CD14-positive monocyte (primary cell): ENCODE data around the gene LZTR1. TPM values are rescaled to one million over a fixed set of nuclear protein-coding genes. Genes with fewer than 3 reads are reported as not detected.
"Not testable (repeated sequence)": the region's sequence is repeated elsewhere in the genome, so short reads cannot be mapped to it uniquely, and the experiment has no call there.

Source experiments
- DNase-seq, 3 donors: peaks; one replicate each; pipeline ENCODE4 v3.0.0-alpha.2; 2011 to 2022
- H2AFZ ChIP-seq: 2 replicates; pipeline ENCODE4 v1.6.0; 2012; ENCODE audit warnings: mild to moderate bottlenecking, low read depth, low read length, inconsistent platforms; ENCODE audit not compliant: insufficient read depth, poor library complexity, severe bottlenecking
- H3K27ac ChIP-seq, 2 donors: 1 replicate in 1 of 2; 2 replicates in 1 of 2; pipeline ENCODE4 v1.5.1; 2012 to 2013; ENCODE audit warnings: low read length in 2 of 2, control low read depth in 1 of 2, inconsistent platforms in 1 of 2, low read depth in 1 of 2, mild to moderate bottlenecking in 1 of 2
- H3K27me3 ChIP-seq, 2 donors: one replicate each; pipeline versions ENCODE4 v1.6.0 to v1.6.1; 2011 to 2013; ENCODE audit warnings: low read length in 2 of 2; ENCODE audit not compliant: control insufficient read depth in 2 of 2, insufficient read depth in 2 of 2
- H3K36me3 ChIP-seq, 2 donors: replicated peaks in 1 of 2; 1 replicate in 1 of 2; 2 replicates in 1 of 2; pipeline versions ENCODE4 v1.5.1 to v1.6.1; 2012 to 2013; ENCODE audit warnings: low read length in 2 of 2, control low read depth in 1 of 2, inconsistent platforms in 1 of 2, mild to moderate bottlenecking in 1 of 2; ENCODE audit not compliant: insufficient read depth in 2 of 2, control insufficient read depth in 1 of 2
- H3K4me1 ChIP-seq, 2 donors: 1 replicate in 1 of 2; 2 replicates in 1 of 2; pipeline versions ENCODE4 v1.5.1 to v1.6.1; 2012 to 2013; ENCODE audit warnings: low read length in 2 of 2, control low read depth in 1 of 2, inconsistent platforms in 1 of 2, mild to moderate bottlenecking in 1 of 2, moderate library complexity in 1 of 2; ENCODE audit not compliant: insufficient read depth in 2 of 2, control insufficient read depth in 1 of 2
- H3K4me2 ChIP-seq: replicated peaks from 2 replicates; pipeline ENCODE3; 2012; ENCODE audit warnings: low read length, moderate library complexity, mild to moderate bottlenecking; ENCODE audit not compliant: poor library complexity, severe bottlenecking; ENCODE audit errors: extremely low read depth
- H3K4me3 ChIP-seq, 3 experiments: fragments of 200-600 bp in 1 of 3; sonication (generic) in 1 of 3; replicated peaks in 1 of 3; 1 replicate in 2 of 3; 2 replicates in 1 of 3; pipeline ENCODE4 v1.5.1; 2011 to 2013; ENCODE audit warnings: low read length in 3 of 3, mild to moderate bottlenecking in 3 of 3, control low read depth in 2 of 3, low read depth in 2 of 3, inconsistent platforms in 1 of 3, moderate library complexity in 1 of 3
- H3K79me2 ChIP-seq: 2 replicates; pipeline ENCODE4 v1.6.0; 2012; ENCODE audit warnings: mild to moderate bottlenecking, control low read depth, inconsistent platforms, low read length, moderate library complexity; ENCODE audit not compliant: insufficient read depth
- H3K9ac ChIP-seq: 2 replicates; pipeline ENCODE4 v1.6.0; 2017; ENCODE audit warnings: low read length, mild to moderate bottlenecking; ENCODE audit not compliant: insufficient read depth, poor library complexity, severe bottlenecking
- H3K9me3 ChIP-seq, 2 donors: replicated peaks in 1 of 2; 1 replicate in 1 of 2; 2 replicates in 1 of 2; pipeline versions ENCODE4 v1.5.1 to v1.6.1; 2012 to 2013; ENCODE audit warnings: low read length in 2 of 2, control low read depth in 1 of 2; ENCODE audit not compliant: control insufficient read depth in 1 of 2, insufficient read depth in 1 of 2
- H4K20me1 ChIP-seq: 2 replicates; pipeline ENCODE4 v1.6.0; 2012; ENCODE audit warnings: mild to moderate bottlenecking, low read length, control low read depth, moderate library complexity; ENCODE audit not compliant: insufficient read depth
- H3K27ac Mint-ChIP-seq, 7 donors: one replicate each; pipeline ENCODE4 v1.8.0; 2020; ENCODE audit warnings: mild to moderate bottlenecking in 7 of 7, mixed read lengths in 7 of 7, moderate library complexity in 6 of 7, inconsistent platforms in 2 of 7
- H3K27me3 Mint-ChIP-seq, 3 donors: one replicate each; pipeline ENCODE4 v1.8.0; 2021 to 2022; ENCODE audit warnings: low read depth in 3 of 3, mild to moderate bottlenecking in 3 of 3, mixed read lengths in 3 of 3, moderate library complexity in 3 of 3, inconsistent platforms in 1 of 3
- H3K36me3 Mint-ChIP-seq, 2 donors: one replicate each; pipeline ENCODE4 v1.8.0; 2020; ENCODE audit warnings: mixed read lengths in 2 of 2, inconsistent platforms in 1 of 2, mild to moderate bottlenecking in 1 of 2
- H3K4me1 Mint-ChIP-seq: one replicate; pipeline ENCODE4 v1.8.0; 2020; ENCODE audit warnings: mild to moderate bottlenecking, mixed read lengths
- H3K4me3 Mint-ChIP-seq, 2 donors: one replicate each; pipeline ENCODE4 v1.8.0; 2020; ENCODE audit warnings: mild to moderate bottlenecking in 2 of 2, mixed read lengths in 2 of 2, moderate library complexity in 1 of 2
- H3K9me3 Mint-ChIP-seq, 7 donors: one replicate each; pipeline ENCODE4 v1.8.0; 2020 to 2022; ENCODE audit warnings: mixed read lengths in 7 of 7, mild to moderate bottlenecking in 6 of 7, moderate library complexity in 6 of 7, inconsistent platforms in 2 of 7
- whole genome bisulfite sequencing: methylation state at CpG from one replicate; pipeline ENCODE4 v1.1.5; 2013; ENCODE audit warnings: missing lambda C conversion rate; ENCODE audit not compliant: insufficient coverage; 5-methylcytosine and 5-hydroxymethylcytosine counted together
- intact Hi-C, 2 donors: fragments of 100-400 bp; cut with micrococcal nuclease; formaldehyde crosslinking; loops; one replicate each; pipeline versions ENCODE4 v1.15.0 to v1.15.1; 2023
- polyA minus RNA-seq: library from RNA; depleted of rRNA, polyadenylated mRNA; stranded (reverse); fragments of >200 nt; gene quantifications from 2 replicates; pipeline ENCODE4 v1.2.3, GENCODE V29; 2012
- polyA plus RNA-seq, 3 donors: library from polyadenylated mRNA; depleted of rRNA in 1 of 3; unstranded in 2 of 3; stranded (reverse) in 1 of 3; fragments of 300-500 nt in 2 of 3; fragments of >200 nt in 1 of 3; fragmentation: Illumina TruSeq in 2 of 3; gene quantifications; 1 replicate in 2 of 3; 2 replicates in 1 of 3; pipeline ENCODE4 v1.2.3, GENCODE V29; 2012 to 2021
- total RNA-seq, 12 experiments: library from RNA in 1 of 12; stranded (reverse) in 1 of 12; fragments of 120-200 nt in 1 of 12; gene quantifications; one replicate each; pipeline ENCODE4 v1.2.4 and lab custom pipeline; 2013 to 2026; ENCODE audit warnings: mixed read lengths in 6 of 12, inconsistent platforms in 1 of 12
- TF ChIP-seq, protein P1 (sequence below): fragments of 200-600 bp; IDR thresholded peaks from one replicate; pipeline ENCODE4 v1.8.0; 2022; ENCODE audit warnings: antibody characterized with exemption, mild to moderate bottlenecking

LZTR1 gene
- 34.1 TPM for total RNA-seq (2013)
- polyA plus RNA-seq (10 to 100 TPM in 2 of 3 donors, 1 to 10 TPM in 1; 7.1 to 63.3 (median 11.5) TPM), polyA minus RNA-seq (41.3 and 53.5 TPM in 2 replicates), total RNA-seq (lab: John Stamatoyannopoulos, UW) (1.8 to 8.5 (median 5.6) reads per million in 11 experiments)

DNA sequence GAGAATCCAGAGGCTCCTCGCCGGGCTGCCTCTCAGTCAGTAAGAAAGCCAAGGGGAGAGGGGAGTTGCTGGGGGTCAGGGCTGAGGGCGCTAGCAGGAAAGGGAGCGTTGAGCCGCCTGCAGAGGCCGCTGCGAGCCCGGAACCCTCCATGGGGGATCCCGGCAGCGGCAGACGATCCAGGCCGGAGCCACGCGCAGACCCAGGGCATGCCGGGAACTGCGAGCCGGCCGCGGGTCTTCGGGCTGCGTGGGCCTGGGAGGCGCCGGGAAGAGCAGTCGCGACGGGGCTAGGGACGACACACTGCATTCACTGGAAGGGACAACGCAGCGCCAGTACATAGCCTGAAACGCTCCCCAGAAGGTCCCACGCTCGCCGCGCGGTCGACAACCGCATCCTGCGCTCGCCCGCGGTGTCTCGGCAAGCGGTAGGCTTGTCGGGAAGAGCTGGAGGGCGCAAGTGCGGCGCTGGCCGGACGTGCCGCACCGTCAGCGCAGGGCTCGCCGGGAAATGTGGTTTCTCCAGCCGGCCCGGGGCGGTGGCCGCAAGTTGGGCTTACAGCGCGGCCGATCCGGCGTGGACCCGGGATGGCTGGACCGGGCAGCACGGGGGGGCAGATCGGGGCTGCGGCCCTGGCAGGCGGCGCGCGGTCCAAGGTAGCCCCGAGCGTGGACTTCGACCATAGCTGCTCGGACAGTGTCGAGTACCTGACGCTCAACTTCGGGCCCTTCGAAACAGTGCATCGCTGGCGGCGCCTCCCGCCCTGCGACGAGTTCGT lies at the start of gene LZTR1:
LZTR1 (plus strand) TSS at position 511 of the 776 bp plus-strand sequence; CDS start at position 586, 75 bp downstream.
- H3K4me1 ChIP-seq, result peaks cover 31 to 46% of the 10 kb centered on the region in 2 donors
- no peaks in the 10 kb centered on the region for H4K20me1 ChIP-seq
- H3K4me3 Mint-ChIP-seq, result peak within 1 kb of the TSS; percentile 88 to 98
- peak within 1 kb of the TSS; percentile 77 for H3K4me2 ChIP-seq
- H3K9ac ChIP-seq, result peak within 1 kb of the TSS; percentile 73
- peaks cover 43% of the 10 kb centered on the region for H3K4me1 Mint-ChIP-seq
- H3K27ac ChIP-seq, result peak within 1 kb of the TSS; percentile 82 to 90
- peaks cover 4 to 11% (median 10%) of the 10 kb centered on the region in 3 donors for H3K27me3 Mint-ChIP-seq
- intact Hi-C loops, result loop anchor here in 1 of 2 donors (10.0 kb wide), 1 partner anchor 63 kb away; the partner anchor contains the start of gene LRRC74B
- peak; percentile 69 to 78 (median 74) for DNase-seq
- under 1% methylated on average over 87 of the region's 87 CpGs for WGBS
- TF ChIP-seq, protein P1, sequence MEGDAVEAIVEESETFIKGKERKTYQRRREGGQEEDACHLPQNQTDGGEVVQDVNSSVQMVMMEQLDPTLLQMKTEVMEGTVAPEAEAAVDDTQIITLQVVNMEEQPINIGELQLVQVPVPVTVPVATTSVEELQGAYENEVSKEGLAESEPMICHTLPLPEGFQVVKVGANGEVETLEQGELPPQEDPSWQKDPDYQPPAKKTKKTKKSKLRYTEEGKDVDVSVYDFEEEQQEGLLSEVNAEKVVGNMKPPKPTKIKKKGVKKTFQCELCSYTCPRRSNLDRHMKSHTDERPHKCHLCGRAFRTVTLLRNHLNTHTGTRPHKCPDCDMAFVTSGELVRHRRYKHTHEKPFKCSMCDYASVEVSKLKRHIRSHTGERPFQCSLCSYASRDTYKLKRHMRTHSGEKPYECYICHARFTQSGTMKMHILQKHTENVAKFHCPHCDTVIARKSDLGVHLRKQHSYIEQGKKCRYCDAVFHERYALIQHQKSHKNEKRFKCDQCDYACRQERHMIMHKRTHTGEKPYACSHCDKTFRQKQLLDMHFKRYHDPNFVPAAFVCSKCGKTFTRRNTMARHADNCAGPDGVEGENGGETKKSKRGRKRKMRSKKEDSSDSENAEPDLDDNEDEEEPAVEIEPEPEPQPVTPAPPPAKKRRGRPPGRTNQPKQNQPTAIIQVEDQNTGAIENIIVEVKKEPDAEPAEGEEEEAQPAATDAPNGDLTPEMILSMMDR, result peak; percentile 56
- peaks cover 35 to 37% of the 10 kb centered on the region in 2 donors for H3K36me3 Mint-ChIP-seq
- peaks cover 0 to 3% of the 10 kb centered on the region in 2 donors for H3K27me3 ChIP-seq
- peak within 1 kb of the TSS; percentile 92 for H2AFZ ChIP-seq
- peaks cover 10 to 19% (median 13%) of the 10 kb centered on the region in 7 donors for H3K9me3 Mint-ChIP-seq
- H3K9me3 ChIP-seq, result peaks cover 9 to 10% of the 10 kb centered on the region in 2 donors
- H3K36me3 ChIP-seq, result peaks cover 17 to 25% of the 10 kb centered on the region in 2 donors
- H3K27ac Mint-ChIP-seq, result peak within 1 kb of the TSS; percentile 84 to 92 (median 89)
- H3K4me3 ChIP-seq, result peak within 1 kb of the TSS; percentile 61 to 80 (median 73)
- peaks cover 15% of the 10 kb centered on the region for H3K79me2 ChIP-seq

DNA sequence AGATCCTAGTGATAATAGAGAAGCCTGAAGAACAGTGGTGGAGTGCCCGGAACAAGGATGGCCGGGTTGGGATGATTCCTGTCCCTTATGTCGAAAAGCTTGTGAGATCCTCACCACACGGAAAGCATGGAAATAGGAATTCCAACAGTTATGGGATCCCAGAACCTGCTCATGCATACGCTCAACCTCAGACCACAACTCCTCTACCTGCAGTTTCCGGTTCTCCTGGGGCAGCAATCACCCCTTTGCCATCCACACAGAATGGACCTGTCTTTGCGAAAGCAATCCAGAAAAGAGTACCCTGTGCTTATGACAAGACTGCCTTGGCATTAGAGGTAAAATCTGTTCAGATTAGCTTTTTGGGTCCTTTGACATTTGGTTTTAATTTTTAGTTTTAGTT lies 48.2 kb upstream of the LZTR1 start:
- H3K36me3 ChIP-seq, result peaks cover 22 to 59% of the 10 kb centered on the region in 2 donors
- no peak overlapping the region for H3K4me3 Mint-ChIP-seq

DNA sequence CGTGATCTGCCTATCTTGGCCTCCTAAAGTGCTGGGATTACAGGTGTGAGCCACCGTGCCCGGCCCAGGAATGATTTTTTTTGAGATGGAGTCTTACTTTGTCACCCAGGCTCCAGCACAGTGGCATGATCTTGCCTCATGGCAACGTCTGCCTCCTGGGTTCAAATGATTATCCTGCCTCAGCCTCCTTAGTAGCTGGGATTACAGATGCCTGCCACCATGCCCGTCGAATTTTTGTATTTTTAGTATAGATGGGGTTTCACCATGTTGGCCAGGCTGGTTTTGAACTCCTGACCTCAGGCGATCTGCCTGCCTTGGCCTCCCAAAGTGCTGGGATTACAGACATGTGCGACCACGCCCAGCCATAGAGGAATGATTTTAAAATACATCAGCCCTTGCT lies 47.0 kb upstream of the LZTR1 start:
- H3K4me1 Mint-ChIP-seq, result peaks cover 22% of the 10 kb centered on the region
- WGBS, result 95% methylated on average over 5 of the region's 9 CpGs
- peaks cover 40 to 60% of the 10 kb centered on the region in 2 donors for H3K36me3 Mint-ChIP-seq
- H3K4me1 ChIP-seq, H3K4me2 ChIP-seq, H3K9ac ChIP-seq, H3K4me3 ChIP-seq, H3K27me3 ChIP-seq, DNase-seq, intact Hi-C loops, H3K27ac ChIP-seq, H3K27me3 Mint-ChIP-seq, H3K9me3 Mint-ChIP-seq, H2AFZ ChIP-seq, H3K9me3 ChIP-seq, H3K4me3 Mint-ChIP-seq: not testable (repeated sequence)
- peaks cover 99% of the 10 kb centered on the region for H3K79me2 ChIP-seq
- peak overlapping the region in 2 of 7 donors; percentile 53 to 55 for H3K27ac Mint-ChIP-seq
- H4K20me1 ChIP-seq, result peaks cover 100% of the 10 kb centered on the region
- peaks cover 22 to 60% of the 10 kb centered on the region in 2 donors for H3K36me3 ChIP-seq

More for the DNA sequence above, 48.2 kb upstream of the LZTR1 start:
- H3K27me3 Mint-ChIP-seq, result peaks cover 0 to 2% (median 1%) of the 10 kb centered on the region in 3 donors
- no peaks in the 10 kb centered on the region for H3K27me3 ChIP-seq
- H3K4me1 ChIP-seq, result peaks cover 0 to 5% of the 10 kb centered on the region in 2 donors
- TF ChIP-seq, protein P1, result no peak
- H3K27ac Mint-ChIP-seq, result peak overlapping the region in 2 of 7 donors; percentile 0 to 61
- H3K4me2 ChIP-seq, result no peak overlapping the region
- H3K27ac ChIP-seq, result no peak overlapping the region
- no peak overlapping the region for H3K9ac ChIP-seq
- no peaks in the 10 kb centered on the region for H3K9me3 Mint-ChIP-seq
- peaks cover 98% of the 10 kb centered on the region for H3K79me2 ChIP-seq
- peaks cover 27% of the 10 kb centered on the region for H3K4me1 Mint-ChIP-seq
- peaks cover 100% of the 10 kb centered on the region for H4K20me1 ChIP-seq
- H3K4me3 ChIP-seq, result no peak overlapping the region
- H3K36me3 Mint-ChIP-seq, result peaks cover 35 to 55% of the 10 kb centered on the region in 2 donors
- DNase-seq, result no peak
- H2AFZ ChIP-seq, result no peak overlapping the region
- intact Hi-C loops, result no loop called here
- H3K9me3 ChIP-seq, result no peaks in the 10 kb centered on the region
- 98% methylated on average over 6 of the region's 7 CpGs for WGBS
